A673 (cell line): ENCODE measurements around the gene FGL2. TPM values are rescaled to one million over a fixed set of nuclear protein-coding genes. Genes with fewer than 3 reads are reported as not detected.
"Not testable (repeated sequence)": the region's sequence is repeated elsewhere in the genome, so short reads cannot be mapped to it uniquely, and the experiment has no call there.

Experiments
- BruUV-seq: library from RNA; stranded (reverse); fragments of 400-500 nt; replicated peaks from 2 replicates; lab custom pipeline; 2021; lab: Mats Ljungman, UMichigan
- CTCF ChIA-PET: fragments of 300-600 bp; sonication (Branson Sonifier 250); formaldehyde crosslinking; loops from one replicate; lab custom pipeline; 2022; ENCODE audit warnings: antibody characterized with exemption; lab: Charles Lee
- POLR2A ChIA-PET: fragments of 300-600 bp; sonication (Branson Sonifier 250); formaldehyde crosslinking; loops from one replicate; lab custom pipeline; 2022; ENCODE audit warnings: antibody characterized with exemption; ENCODE audit not compliant: low non-redundant PET; lab: Charles Lee
- DNase-seq: peaks from one replicate; pipeline ENCODE4 v3.0.0-alpha.2; 2015; ENCODE audit warnings: low spot score
- H3K27ac ChIP-seq: fragments of 200-600 bp; sonication (generic); 2 replicates; pipeline ENCODE4 v1.5.1; 2016; ENCODE audit warnings: mixed run types, low read depth, mild to moderate bottlenecking, mixed read lengths, antibody characterized with exemption, low read length; ENCODE audit not compliant: poor library complexity, severe bottlenecking
- H3K27me3 ChIP-seq: fragments of 200-600 bp; sonication (generic); replicated peaks from 2 replicates; pipeline ENCODE4 v1.6.1; 2017; ENCODE audit warnings: mixed run types, low read depth, mild to moderate bottlenecking, mixed read lengths, antibody characterized with exemption, low read length; ENCODE audit not compliant: insufficient read depth, poor library complexity
- H3K36me3 ChIP-seq: fragments of 200-600 bp; sonication (generic); 2 replicates; pipeline ENCODE4 v1.6.1; 2016; ENCODE audit warnings: mixed run types, mild to moderate bottlenecking, mixed read lengths, antibody characterized with exemption, low read length; ENCODE audit not compliant: insufficient read depth, poor library complexity, severe bottlenecking
- H3K4me1 ChIP-seq: fragments of 200-600 bp; sonication (generic); 2 replicates; pipeline ENCODE4 v1.6.1; 2017; ENCODE audit warnings: mixed run types, mild to moderate bottlenecking, mixed read lengths, antibody characterized with exemption, low read length; ENCODE audit not compliant: insufficient read depth, poor library complexity, severe bottlenecking
- H3K4me3 ChIP-seq: fragments of 200-600 bp; sonication (generic); 2 replicates; pipeline ENCODE4 v1.5.1; 2016; ENCODE audit warnings: low read depth, mixed run types, mild to moderate bottlenecking, mixed read lengths, low read length; ENCODE audit not compliant: poor library complexity, severe bottlenecking
- H3K9me3 ChIP-seq: fragments of 200-600 bp; sonication (generic); 2 replicates; pipeline ENCODE4 v1.6.1; 2016; ENCODE audit warnings: mixed run types, low read depth, mild to moderate bottlenecking, mixed read lengths, antibody characterized with exemption, low read length; ENCODE audit not compliant: poor library complexity, severe bottlenecking
- CTCF ChIP-seq: fragments of 300-800, 200-600 bp; sonication (generic); conservative IDR thresholded peaks from 2 replicates; pipeline ENCODE4 v1.5.1; 2017; ENCODE audit warnings: low read depth, mild to moderate bottlenecking, antibody characterized with exemption, low read length, moderate library complexity, mixed read lengths
- EZH2 ChIP-seq: fragments of 200-600 bp; sonication (generic); IDR thresholded peaks from 2 replicates; pipeline ENCODE4 v1.6.1; 2017; ENCODE audit warnings: borderline replicate concordance, low read depth, mild to moderate bottlenecking, mixed read lengths, antibody characterized with exemption, low read length; ENCODE audit not compliant: poor library complexity, severe bottlenecking
- intact Hi-C: fragments of 100-400 bp; cut with micrococcal nuclease; formaldehyde crosslinking; loops from one replicate; pipeline ENCODE4 v1.10.0; 2022; ENCODE audit not compliant: unreplicated experiment
- total RNA-seq: library from RNA; stranded (reverse); gene quantifications from 2 replicates; pipeline ENCODE4 v1.2.3, GENCODE V29; 2021

Gene FGL2
- total RNA-seq, 1 experiment from 2014 or later: not detected

- no peaks in the 10 kb centered on the region for H3K9me3 ChIP-seq
- H3K4me3 ChIP-seq: no peak overlapping the region
- TF ChIP-seq EZH2: no peak
- no peak for TF ChIP-seq CTCF
- H3K27me3 ChIP-seq: no peaks in the 10 kb centered on the region
- ChIA-PET CTCF (no interaction called here), POLR2A (no interaction called here)
- H3K36me3 ChIP-seq: no peaks in the 10 kb centered on the region
- no peak for DNase-seq
- H3K4me1 ChIP-seq: no peaks in the 10 kb centered on the region
- no TSS peak for BruUV-seq
- H3K27ac ChIP-seq: no peak overlapping the region
- intact Hi-C loops: no loop called here
Observed at GRCh38 chr7:77222819-77223218, 23.2 kb upstream of the FGL2 start.

DNA sequence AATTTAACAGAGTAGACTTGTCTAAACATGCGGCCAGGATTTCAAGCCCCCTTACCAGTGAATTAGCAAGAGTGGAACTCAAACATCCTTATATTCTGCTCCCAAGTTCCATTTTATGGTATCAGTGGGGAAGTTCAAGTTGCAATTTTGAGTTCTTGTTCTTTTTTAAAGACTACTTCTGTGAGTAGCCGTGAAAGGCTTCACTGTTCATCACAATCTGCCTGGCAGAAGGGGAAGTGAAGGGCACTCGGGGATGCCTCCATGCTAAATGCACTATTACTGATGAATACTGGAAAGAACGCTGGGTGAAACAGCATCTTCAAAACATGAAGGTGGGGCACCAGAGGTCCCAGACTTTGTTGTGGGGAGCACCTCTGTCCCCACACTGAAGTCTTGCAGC lies 22.4 kb upstream of the FGL2 start:
- intact Hi-C loops: no loop called here
- Histone ChIP-seq H3K36me3 (no peaks in the 10 kb centered on the region), H3K27me3 (no peaks in the 10 kb centered on the region), H3K4me1 (no peaks in the 10 kb centered on the region), H3K4me3 (no peak overlapping the region), H3K9me3 (no peaks in the 10 kb centered on the region), H3K27ac (no peak overlapping the region)
- POLR2A ChIA-PET: no interaction called here
- DNase-seq: no peak
- no peak for TF ChIP-seq EZH2
- TF ChIP-seq CTCF: no peak
- CTCF ChIA-PET: no interaction called here
- BruUV-seq: no TSS peak

GRCh38 chr7:77219701-77220331 lies 20.2 kb upstream of the FGL2 start:
- BruUV-seq, H3K27me3 ChIP-seq, DNase-seq, H3K4me1 ChIP-seq, H3K9me3 ChIP-seq, POLR2A ChIA-PET, H3K4me3 ChIP-seq, H3K27ac ChIP-seq, H3K36me3 ChIP-seq, intact Hi-C loops, CTCF ChIA-PET: not testable (repeated sequence)

DNA sequence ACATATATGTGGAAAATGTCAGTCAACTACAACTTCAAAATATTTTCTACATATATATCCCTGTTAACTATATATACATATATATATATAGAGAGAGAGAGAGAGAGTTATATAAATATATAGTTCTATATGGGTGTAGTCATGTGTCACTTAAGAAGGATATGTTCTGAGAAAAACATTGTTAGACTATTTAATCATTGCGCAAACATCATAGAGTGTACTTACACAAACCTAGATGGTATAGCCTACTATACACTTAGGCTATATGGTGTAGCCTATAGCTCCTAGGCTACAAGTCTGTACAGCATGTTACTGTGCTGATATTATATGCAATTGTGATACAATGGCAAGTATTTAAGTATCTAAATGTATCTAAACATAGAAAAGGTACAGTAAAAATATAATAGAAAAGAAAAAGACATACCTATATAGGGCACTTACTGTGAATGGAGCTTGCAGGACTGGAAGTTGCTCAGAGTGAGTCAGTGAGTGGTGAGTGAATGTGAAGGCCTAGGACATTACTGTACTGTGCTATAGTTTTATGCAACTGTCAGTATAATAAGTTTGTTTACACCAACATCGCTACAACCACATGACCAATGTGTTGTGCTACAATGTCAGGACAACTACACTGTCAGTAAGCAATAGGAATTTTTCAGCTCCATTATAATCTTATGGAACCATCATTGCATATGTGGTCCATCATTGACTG lies 18.0 kb upstream of the FGL2 start:
- ChIA-PET CTCF (no interaction called here), POLR2A (no interaction called here)
- no peak for DNase-seq
- intact Hi-C loops: no loop called here
- Histone ChIP-seq H3K36me3 (no peaks in the 10 kb centered on the region), H3K27me3 (no peaks in the 10 kb centered on the region), H3K4me3 (no peak overlapping the region), H3K9me3 (no peaks in the 10 kb centered on the region), H3K27ac (no peak overlapping the region), H3K4me1 (no peaks in the 10 kb centered on the region)
- TF ChIP-seq CTCF (no peak), EZH2 (no peak)
- BruUV-seq: no TSS peak
